MCF 10A (cell line): ENCODE data around the gene CYBRD1. TPM values are rescaled to one million over a fixed set of nuclear protein-coding genes. Genes with fewer than 3 reads are reported as not detected.

Source experiments
- BruUV-seq: library from RNA; stranded (reverse); fragments of 400-500 nt; replicated peaks from 2 replicates; lab custom pipeline; 2021; lab: Mats Ljungman, UMichigan
- CTCF ChIA-PET: fragments of 300-600 bp; sonication (Branson Sonifier 250); formaldehyde crosslinking; extraction: SDS; loops from one replicate; lab custom pipeline; 2021; ENCODE audit warnings: antibody characterized with exemption, inconsistent platforms; lab: Yijun Ruan, JAX
- POLR2A ChIA-PET: fragments of 300-600, 350-650 bp; sonication (Branson Sonifier 250); formaldehyde crosslinking; extraction: SDS; loops from one replicate; lab custom pipeline; 2020; ENCODE audit warnings: antibody characterized with exemption, inconsistent platforms; lab: Yijun Ruan, JAX
- DNase-seq: peaks from one replicate; pipeline ENCODE4 v3.0.0-alpha.2; 2018; ENCODE audit not compliant: unreplicated experiment
- H3K27ac Mint-ChIP-seq: one replicate; pipeline ENCODE4 v1.8.0; 2022; ENCODE audit warnings: mild to moderate bottlenecking, low read depth, mixed read lengths; ENCODE audit not compliant: unreplicated experiment
- H3K27me3 Mint-ChIP-seq: one replicate; pipeline ENCODE4 v1.8.0; 2022; ENCODE audit warnings: mixed read lengths; ENCODE audit not compliant: insufficient read depth, unreplicated experiment
- H3K36me3 Mint-ChIP-seq: one replicate; pipeline ENCODE4 v1.8.0; 2022; ENCODE audit warnings: mild to moderate bottlenecking, moderate library complexity, mixed read lengths; ENCODE audit not compliant: insufficient read depth, unreplicated experiment
- H3K4me1 Mint-ChIP-seq: one replicate; pipeline ENCODE4 v1.8.0; 2022; ENCODE audit warnings: mixed read lengths; ENCODE audit not compliant: insufficient read depth, unreplicated experiment
- H3K4me3 Mint-ChIP-seq: one replicate; pipeline ENCODE4 v1.8.0; 2022; ENCODE audit warnings: mild to moderate bottlenecking, moderate library complexity, mixed read lengths; ENCODE audit not compliant: unreplicated experiment
- H3K9me3 Mint-ChIP-seq: one replicate; pipeline ENCODE4 v1.8.0; 2022; ENCODE audit warnings: mixed read lengths; ENCODE audit not compliant: unreplicated experiment
- intact Hi-C: fragments of 100-400 bp; cut with micrococcal nuclease; formaldehyde crosslinking; loops from 2 replicates; pipeline ENCODE4 v1.14.1; 2022
- total RNA-seq: library from RNA; stranded (reverse); gene quantifications from 2 replicates; pipeline ENCODE4 v1.2.3, GENCODE V29; 2022
- TF ChIP-seq, protein P1 (sequence below): fragments of 200-600 bp; IDR thresholded peaks from one replicate; pipeline ENCODE4 v1.8.0; 2022; ENCODE audit warnings: antibody characterized with exemption, mild to moderate bottlenecking; ENCODE audit not compliant: unreplicated experiment

The CYBRD1 gene
- total RNA-seq, 1 experiment from 2014 or later, result 15.8 TPM

DNA sequence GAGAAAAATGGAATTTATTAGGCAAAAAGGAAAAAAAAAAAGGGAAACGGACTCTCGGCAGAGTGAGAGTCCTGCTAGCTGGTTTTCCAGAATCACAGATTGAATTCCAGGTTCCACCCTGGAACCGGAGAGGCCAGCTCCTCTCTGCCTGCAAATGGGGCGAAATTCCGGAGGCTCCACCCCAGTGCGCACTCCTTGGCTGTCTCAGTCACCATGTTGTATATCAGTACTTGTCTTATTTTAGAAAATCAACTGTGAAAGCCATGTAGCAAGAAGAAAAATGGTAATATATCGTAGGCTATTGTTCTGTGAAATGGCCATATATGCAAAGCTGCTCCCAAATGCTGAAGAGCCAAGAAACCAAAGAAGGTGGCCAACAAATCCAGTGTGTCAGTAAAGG lies 49.4 kb downstream of the CYBRD1 start:
- POLR2A ChIA-PET, result no interaction called here
- H3K36me3 Mint-ChIP-seq, result no peaks in the 10 kb centered on the region
- intact Hi-C loops, result loop anchor here (5.0 to 10.0 kb wide), 2 partner anchors 241 to 1143 kb away; no protein-coding TSS in a partner anchor
- no TSS peak for BruUV-seq
- no peak for DNase-seq
- TF ChIP-seq, protein P1, sequence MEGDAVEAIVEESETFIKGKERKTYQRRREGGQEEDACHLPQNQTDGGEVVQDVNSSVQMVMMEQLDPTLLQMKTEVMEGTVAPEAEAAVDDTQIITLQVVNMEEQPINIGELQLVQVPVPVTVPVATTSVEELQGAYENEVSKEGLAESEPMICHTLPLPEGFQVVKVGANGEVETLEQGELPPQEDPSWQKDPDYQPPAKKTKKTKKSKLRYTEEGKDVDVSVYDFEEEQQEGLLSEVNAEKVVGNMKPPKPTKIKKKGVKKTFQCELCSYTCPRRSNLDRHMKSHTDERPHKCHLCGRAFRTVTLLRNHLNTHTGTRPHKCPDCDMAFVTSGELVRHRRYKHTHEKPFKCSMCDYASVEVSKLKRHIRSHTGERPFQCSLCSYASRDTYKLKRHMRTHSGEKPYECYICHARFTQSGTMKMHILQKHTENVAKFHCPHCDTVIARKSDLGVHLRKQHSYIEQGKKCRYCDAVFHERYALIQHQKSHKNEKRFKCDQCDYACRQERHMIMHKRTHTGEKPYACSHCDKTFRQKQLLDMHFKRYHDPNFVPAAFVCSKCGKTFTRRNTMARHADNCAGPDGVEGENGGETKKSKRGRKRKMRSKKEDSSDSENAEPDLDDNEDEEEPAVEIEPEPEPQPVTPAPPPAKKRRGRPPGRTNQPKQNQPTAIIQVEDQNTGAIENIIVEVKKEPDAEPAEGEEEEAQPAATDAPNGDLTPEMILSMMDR, result no peak
- H3K9me3 Mint-ChIP-seq, result no peaks in the 10 kb centered on the region
- no peaks in the 10 kb centered on the region for H3K4me1 Mint-ChIP-seq
- CTCF ChIA-PET, result interaction anchor here (0.5 to 2.8 kb wide), 6 partner anchors 25 to 652 kb away, joined by 3 to 19 read pairs (median 4); no protein-coding TSS in a partner anchor
- no peak overlapping the region for H3K4me3 Mint-ChIP-seq
- H3K27ac Mint-ChIP-seq, result no peak overlapping the region
- no peaks in the 10 kb centered on the region for H3K27me3 Mint-ChIP-seq

DNA sequence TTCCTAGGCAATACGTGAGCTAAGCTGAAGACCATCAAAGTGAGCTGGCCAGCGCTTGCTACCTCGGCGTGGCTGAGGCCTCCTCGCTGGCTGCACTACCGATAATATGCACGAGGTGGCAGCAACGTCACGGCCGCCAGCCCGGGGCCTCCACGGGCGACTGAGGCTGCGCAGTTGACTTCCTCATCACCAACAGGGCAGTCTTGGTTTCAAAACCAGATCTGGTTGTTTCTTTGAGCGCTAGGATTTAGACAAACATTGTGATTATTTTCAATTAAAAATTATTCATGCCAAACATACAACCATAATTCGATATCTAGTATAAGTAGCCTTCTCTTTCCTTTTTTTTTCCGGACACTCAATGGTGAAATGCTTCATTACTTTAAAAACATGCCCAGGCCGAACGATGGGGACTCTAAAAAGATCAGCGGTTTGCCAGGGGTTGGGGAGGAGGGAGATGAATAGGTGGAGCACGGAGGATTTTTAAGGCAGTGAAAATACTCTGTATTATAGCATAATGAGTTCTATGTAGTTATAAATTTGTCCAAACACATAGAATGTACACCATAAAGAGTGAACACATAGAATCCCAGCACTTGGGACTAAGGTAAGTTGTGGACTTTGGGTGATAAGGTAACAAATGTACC lies 52.0 kb downstream of the CYBRD1 start:
- no peaks in the 10 kb centered on the region for H3K4me1 Mint-ChIP-seq
- H3K9me3 Mint-ChIP-seq, result no peaks in the 10 kb centered on the region
- ChIA-PET POLR2A (interaction anchor here (0.8 to 1.3 kb wide), 6 partner anchors 22 to 982 kb away, joined by 3 to 6 read pairs (median 3); partner anchors contain the start of genes CYBRD1 and HAT1), CTCF (interaction anchor here (0.5 to 2.8 kb wide), 28 partner anchors 9 to 1508 kb away, joined by 3 to 21 read pairs (median 4); partner anchors contain the start of genes DLX2 and DYNC1I2)
- peak; percentile 75 for DNase-seq
- no peak overlapping the region for H3K27ac Mint-ChIP-seq
- no peak overlapping the region for H3K4me3 Mint-ChIP-seq
- TF ChIP-seq, protein P1, result peak; percentile 97
- intact Hi-C loops, result loop anchor here (1.0 to 10.0 kb wide), 4 partner anchors 131 to 1141 kb away; no protein-coding TSS in a partner anchor
- H3K27me3 Mint-ChIP-seq, result no peaks in the 10 kb centered on the region
- BruUV-seq, result no TSS peak
- no peaks in the 10 kb centered on the region for H3K36me3 Mint-ChIP-seq

DNA sequence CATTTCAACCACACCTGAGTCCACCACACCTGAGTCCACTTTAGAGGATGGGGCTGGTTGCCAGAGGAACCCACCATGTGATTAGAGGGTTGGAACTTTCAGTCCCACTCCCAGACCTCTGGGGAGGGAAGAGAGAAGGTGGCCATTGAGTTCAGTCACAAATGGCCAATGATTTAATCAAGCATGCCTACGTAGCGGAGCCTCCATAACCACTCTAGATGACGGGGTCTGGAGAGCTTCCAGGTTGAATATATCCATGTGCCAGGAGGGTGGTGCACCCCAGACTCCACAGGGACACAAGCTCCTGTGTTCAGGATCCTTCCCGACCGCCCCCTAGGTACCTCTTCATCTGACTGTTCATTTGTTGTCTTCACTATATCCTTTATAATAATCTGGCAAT lies 53.3 kb downstream of the CYBRD1 start:
- H3K27me3 Mint-ChIP-seq, result no peaks in the 10 kb centered on the region
- CTCF ChIA-PET, result interaction anchor here (0.6 to 1.5 kb wide), 4 partner anchors 17 to 521 kb away, joined by 3 to 4 read pairs (median 3); no protein-coding TSS in a partner anchor
- peaks cover 4% of the 10 kb centered on the region for H3K4me1 Mint-ChIP-seq
- no peak overlapping the region for H3K27ac Mint-ChIP-seq
- no peaks in the 10 kb centered on the region for H3K9me3 Mint-ChIP-seq
- no peak overlapping the region for H3K4me3 Mint-ChIP-seq
- TF ChIP-seq, protein P1, result no peak
- BruUV-seq, result no TSS peak
- intact Hi-C loops, result loop anchor here (2.0 to 10.0 kb wide), 2 partner anchors 129 to 1139 kb away; no protein-coding TSS in a partner anchor
- no peak for DNase-seq
- no peaks in the 10 kb centered on the region for H3K36me3 Mint-ChIP-seq
- POLR2A ChIA-PET, result interaction anchor here (0.6 to 1.4 kb wide), 3 partner anchors 23 to 128 kb away, joined by 3 to 5 read pairs (median 3); no protein-coding TSS in a partner anchor

DNA sequence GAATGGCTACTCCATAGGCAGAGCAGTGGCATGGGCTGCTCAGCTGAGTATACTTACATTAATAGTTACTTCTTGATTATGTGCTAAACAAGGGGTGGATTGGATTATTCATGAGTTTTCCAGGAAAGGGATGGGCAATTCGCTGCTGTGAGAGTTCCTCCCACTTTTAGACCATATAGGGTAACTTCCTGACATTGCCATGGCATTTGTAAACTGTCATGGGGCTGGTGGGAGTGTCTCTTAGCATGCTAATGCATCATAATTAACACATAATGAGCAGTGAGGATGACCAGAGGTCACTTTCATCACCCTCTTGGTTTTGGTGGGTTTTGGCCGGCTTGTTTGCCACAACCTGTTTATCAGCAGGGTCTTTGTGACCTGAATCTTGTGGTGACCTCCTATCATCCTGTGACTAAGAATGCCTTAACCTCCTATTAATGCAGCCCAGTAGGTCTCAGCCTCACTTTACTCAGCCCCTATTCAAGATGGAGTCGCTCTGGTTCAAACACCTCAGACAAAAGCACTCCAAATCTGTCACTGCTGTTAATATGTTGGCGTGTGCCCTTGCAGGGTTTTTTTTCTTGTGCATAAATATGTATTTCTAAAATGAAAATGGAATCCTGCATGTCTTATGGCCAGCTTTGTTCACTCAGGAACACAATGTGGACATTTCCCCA lies 56.0 kb downstream of the CYBRD1 start:
- CTCF ChIA-PET, result interaction anchor here (1.2 kb wide), 1 partner anchor 125 kb away, joined by 3 read pairs; no protein-coding TSS in a partner anchor
- peaks cover 7% of the 10 kb centered on the region for H3K4me1 Mint-ChIP-seq
- TF ChIP-seq, protein P1, result no peak
- no peak for DNase-seq
- H3K27ac Mint-ChIP-seq, result no peak overlapping the region
- no peaks in the 10 kb centered on the region for H3K27me3 Mint-ChIP-seq
- BruUV-seq, result no TSS peak
- intact Hi-C loops, result loop anchor here (10.0 kb wide), 1 partner anchor 1137 kb away; no protein-coding TSS in a partner anchor
- no peaks in the 10 kb centered on the region for H3K36me3 Mint-ChIP-seq
- no peaks in the 10 kb centered on the region for H3K9me3 Mint-ChIP-seq
- POLR2A ChIA-PET, result interaction anchor here (0.6 to 1.6 kb wide), 3 partner anchors 9 to 55 kb away, joined by 4 to 8 read pairs (median 5); no protein-coding TSS in a partner anchor
- H3K4me3 Mint-ChIP-seq, result no peak overlapping the region
